HEK293 (cell line): ENCODE data around the gene HDAC1.

Source experiments
- CTCF ChIA-PET: fragments of 350-600 bp; formaldehyde crosslinking; extraction: SDS; loops from one replicate; lab custom pipeline; 2021; ENCODE audit warnings: antibody characterized with exemption; lab: Yijun Ruan, JAX
- POLR2A ChIA-PET: fragments of 300-600 bp; formaldehyde crosslinking; extraction: SDS; loops from one replicate; lab custom pipeline; 2020; ENCODE audit warnings: antibody characterized with exemption, inconsistent platforms; lab: Yijun Ruan, JAX
- H3K27ac ChIP-seq: fragments of 200-500 bp; sonication (Bioruptor generic); 2 replicates; pipeline ENCODE4 v1.5.1; 2014; ENCODE audit warnings: low read depth, low read length, control low read depth, inconsistent platforms; ENCODE audit errors: extremely low read depth
- H3K36me3 ChIP-seq, 2 experiments: fragments of 200-500 bp in 1 of 2; sonication (Bioruptor generic) in 1 of 2; 1 replicate in 1 of 2; 2 replicates in 1 of 2; pipeline ENCODE4 v1.5.1; 2014 to 2017; ENCODE audit warnings: inconsistent platforms in 2 of 2, low read length in 2 of 2; ENCODE audit not compliant: control insufficient read depth in 2 of 2, insufficient read depth in 1 of 2
- H3K4me1 ChIP-seq: fragments of 200-500 bp; sonication (Bioruptor generic); 2 replicates; pipeline ENCODE4 v1.5.1; 2014; ENCODE audit warnings: mild to moderate bottlenecking, low read length, inconsistent platforms; ENCODE audit not compliant: control insufficient read depth, insufficient read depth
- H3K4me3 ChIP-seq: 2 replicates; pipeline ENCODE4 v1.5.1; 2011; ENCODE audit warnings: low read depth, mild to moderate bottlenecking, control low read depth, low read length, moderate library complexity
- H3K9me3 ChIP-seq: fragments of 200-500 bp; sonication (Bioruptor generic); 2 replicates; pipeline ENCODE4 v1.5.1; 2014; ENCODE audit warnings: low read depth, low read length, inconsistent platforms; ENCODE audit not compliant: control insufficient read depth, insufficient read depth
- GLIS1 ChIP-seq: fragments of 450-650 bp; formaldehyde crosslinking; IDR thresholded peaks from 2 replicates; pipeline ENCODE4 v1.5.1; 2016; ENCODE audit warnings: missing biosample characterization, missing genetic modification characterization
- GLIS2 ChIP-seq: fragments of 450-650 bp; formaldehyde crosslinking; IDR thresholded peaks from 2 replicates; pipeline ENCODE4 v1.5.1; 2016; ENCODE audit warnings: missing biosample characterization, missing genetic modification characterization
- KLF8 ChIP-seq: fragments of 450-650 bp; formaldehyde crosslinking; IDR thresholded peaks from 2 replicates; pipeline ENCODE4 v1.5.1; 2016; ENCODE audit warnings: missing biosample characterization, missing genetic modification characterization
- RBAK ChIP-seq: fragments of 450-650 bp; formaldehyde crosslinking; IDR thresholded peaks from 2 replicates; pipeline ENCODE4 v1.5.1; 2016; ENCODE audit warnings: missing biosample characterization, missing genetic modification characterization
- ZEB2 ChIP-seq: fragments of 450-650 bp; formaldehyde crosslinking; IDR thresholded peaks from 2 replicates; pipeline ENCODE4 v1.5.1; 2016; ENCODE audit warnings: missing biosample characterization, missing genetic modification characterization
- ZFP37 ChIP-seq: fragments of 450-650 bp; formaldehyde crosslinking; IDR thresholded peaks from 2 replicates; pipeline ENCODE4 v1.5.1; 2016; ENCODE audit warnings: missing biosample characterization, missing genetic modification characterization
- ZNF544 ChIP-seq: fragments of 450-650 bp; formaldehyde crosslinking; IDR thresholded peaks from 2 replicates; pipeline ENCODE4 v1.5.0; 2017; ENCODE audit warnings: missing biosample characterization, missing genetic modification characterization
- ZNF610 ChIP-seq: fragments of 450-650 bp; formaldehyde crosslinking; IDR thresholded peaks from 2 replicates; pipeline ENCODE4 v1.5.1; 2016; ENCODE audit warnings: missing biosample characterization, missing genetic modification characterization, borderline replicate concordance
- ZNF629 ChIP-seq: fragments of 450-650 bp; formaldehyde crosslinking; IDR thresholded peaks from 2 replicates; pipeline ENCODE4 v1.5.1; 2017; ENCODE audit warnings: missing biosample characterization, missing genetic modification characterization
- ZSCAN23 ChIP-seq: fragments of 450-650 bp; formaldehyde crosslinking; IDR thresholded peaks from 2 replicates; pipeline ENCODE4 v1.5.1; 2016; ENCODE audit warnings: missing biosample characterization, missing genetic modification characterization
- TF ChIP-seq, protein P1 (sequence below): fragments of 450-650 bp; formaldehyde crosslinking; IDR thresholded peaks from 2 replicates; pipeline ENCODE4 v1.5.1; 2017; ENCODE audit warnings: missing biosample characterization, missing genetic modification characterization
- TF ChIP-seq, protein P2 (sequence below): fragments of 450-650 bp; formaldehyde crosslinking; IDR thresholded peaks from 2 replicates; pipeline ENCODE4 v1.5.1; 2017; ENCODE audit warnings: missing biosample characterization, missing genetic modification characterization
- TF ChIP-seq, protein P3 (sequence below): fragments of 450-650 bp; formaldehyde crosslinking; IDR thresholded peaks from 2 replicates; pipeline ENCODE4 v1.5.1; 2016; ENCODE audit warnings: missing biosample characterization, missing genetic modification characterization
- TF ChIP-seq, protein P4 (sequence below): fragments of 450-650 bp; formaldehyde crosslinking; IDR thresholded peaks from 2 replicates; pipeline ENCODE4 v1.5.1; 2016; ENCODE audit warnings: missing biosample characterization, missing genetic modification characterization, low read depth
- TF ChIP-seq, protein P5 (sequence below): fragments of 450-650 bp; formaldehyde crosslinking; IDR thresholded peaks from 2 replicates; pipeline ENCODE4 v1.5.1; 2017; ENCODE audit warnings: missing biosample characterization, mild to moderate bottlenecking, missing genetic modification characterization, moderate library complexity
- TF ChIP-seq, protein P6 (sequence below): fragments of 450-650 bp; formaldehyde crosslinking; IDR thresholded peaks from 2 replicates; pipeline ENCODE4 v1.5.1; 2016; ENCODE audit warnings: missing biosample characterization, missing genetic modification characterization, low read depth

Gene HDAC1

DNA sequence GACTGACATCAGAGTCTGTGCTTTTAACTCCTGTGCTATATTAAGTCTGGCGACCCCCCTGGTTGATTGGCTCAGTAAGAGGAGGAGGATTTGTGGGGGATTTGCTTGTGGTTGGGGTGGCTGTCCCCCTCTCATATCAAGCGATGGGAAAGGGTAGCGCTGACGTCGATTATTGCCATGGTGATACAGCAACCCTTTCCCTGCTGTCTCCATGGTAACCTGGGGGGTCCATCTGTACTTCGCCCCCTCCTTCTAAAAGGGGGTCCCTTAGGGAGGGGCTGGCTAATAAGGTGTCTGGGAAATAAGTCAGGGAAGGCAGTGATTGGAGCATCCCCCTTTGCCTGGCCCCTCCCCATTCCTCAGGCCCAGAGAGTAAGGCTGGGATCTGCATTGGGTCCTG, 65.7 kb downstream of the HDAC1 start:
- Histone ChIP-seq H3K4me3 (no peak overlapping the region), H3K4me1 (peaks cover 1% of the 10 kb centered on the region; the same call in 1 of the 2 replicates), H3K27ac (no peak overlapping the region), H3K9me3 (no peaks in the 10 kb centered on the region), H3K36me3 (peaks cover 0 to 81% of the 10 kb centered on the region in 2 experiments; a peak in 2 of 3 replicates)
- POLR2A ChIA-PET, result interaction anchor here (0.6 to 1.8 kb wide), 4 partner anchors 21 to 250 kb away, joined by 3 to 6 read pairs (median 5); partner anchors contain the start of genes BSDC1, HDAC1, KPNA6 and MARCKSL1
- CTCF ChIA-PET, result no interaction called here
- TF ChIP-seq, protein P1, sequence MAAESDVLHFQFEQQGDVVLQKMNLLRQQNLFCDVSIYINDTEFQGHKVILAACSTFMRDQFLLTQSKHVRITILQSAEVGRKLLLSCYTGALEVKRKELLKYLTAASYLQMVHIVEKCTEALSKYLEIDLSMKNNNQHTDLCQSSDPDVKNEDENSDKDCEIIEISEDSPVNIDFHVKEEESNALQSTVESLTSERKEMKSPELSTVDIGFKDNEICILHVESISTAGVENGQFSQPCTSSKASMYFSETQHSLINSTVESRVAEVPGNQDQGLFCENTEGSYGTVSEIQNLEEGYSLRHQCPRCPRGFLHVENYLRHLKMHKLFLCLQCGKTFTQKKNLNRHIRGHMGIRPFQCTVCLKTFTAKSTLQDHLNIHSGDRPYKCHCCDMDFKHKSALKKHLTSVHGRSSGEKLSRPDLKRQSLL, result no peak
- TF ChIP-seq, protein P2, sequence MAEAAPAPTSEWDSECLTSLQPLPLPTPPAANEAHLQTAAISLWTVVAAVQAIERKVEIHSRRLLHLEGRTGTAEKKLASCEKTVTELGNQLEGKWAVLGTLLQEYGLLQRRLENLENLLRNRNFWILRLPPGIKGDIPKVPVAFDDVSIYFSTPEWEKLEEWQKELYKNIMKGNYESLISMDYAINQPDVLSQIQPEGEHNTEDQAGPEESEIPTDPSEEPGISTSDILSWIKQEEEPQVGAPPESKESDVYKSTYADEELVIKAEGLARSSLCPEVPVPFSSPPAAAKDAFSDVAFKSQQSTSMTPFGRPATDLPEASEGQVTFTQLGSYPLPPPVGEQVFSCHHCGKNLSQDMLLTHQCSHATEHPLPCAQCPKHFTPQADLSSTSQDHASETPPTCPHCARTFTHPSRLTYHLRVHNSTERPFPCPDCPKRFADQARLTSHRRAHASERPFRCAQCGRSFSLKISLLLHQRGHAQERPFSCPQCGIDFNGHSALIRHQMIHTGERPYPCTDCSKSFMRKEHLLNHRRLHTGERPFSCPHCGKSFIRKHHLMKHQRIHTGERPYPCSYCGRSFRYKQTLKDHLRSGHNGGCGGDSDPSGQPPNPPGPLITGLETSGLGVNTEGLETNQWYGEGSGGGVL (tag by site-specific recombination), result peak; percentile 47; the same call in 1 of the 2 replicates
- TF ChIP-seq RBAK (tag by site-specific recombination), result no peak
- TF ChIP-seq, protein P3, sequence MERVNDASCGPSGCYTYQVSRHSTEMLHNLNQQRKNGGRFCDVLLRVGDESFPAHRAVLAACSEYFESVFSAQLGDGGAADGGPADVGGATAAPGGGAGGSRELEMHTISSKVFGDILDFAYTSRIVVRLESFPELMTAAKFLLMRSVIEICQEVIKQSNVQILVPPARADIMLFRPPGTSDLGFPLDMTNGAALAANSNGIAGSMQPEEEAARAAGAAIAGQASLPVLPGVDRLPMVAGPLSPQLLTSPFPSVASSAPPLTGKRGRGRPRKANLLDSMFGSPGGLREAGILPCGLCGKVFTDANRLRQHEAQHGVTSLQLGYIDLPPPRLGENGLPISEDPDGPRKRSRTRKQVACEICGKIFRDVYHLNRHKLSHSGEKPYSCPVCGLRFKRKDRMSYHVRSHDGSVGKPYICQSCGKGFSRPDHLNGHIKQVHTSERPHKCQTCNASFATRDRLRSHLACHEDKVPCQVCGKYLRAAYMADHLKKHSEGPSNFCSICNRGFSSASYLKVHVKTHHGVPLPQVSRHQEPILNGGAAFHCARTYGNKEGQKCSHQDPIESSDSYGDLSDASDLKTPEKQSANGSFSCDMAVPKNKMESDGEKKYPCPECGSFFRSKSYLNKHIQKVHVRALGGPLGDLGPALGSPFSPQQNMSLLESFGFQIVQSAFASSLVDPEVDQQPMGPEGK (tag by site-specific recombination), result peak; percentile 52
- TF ChIP-seq, protein P4, sequence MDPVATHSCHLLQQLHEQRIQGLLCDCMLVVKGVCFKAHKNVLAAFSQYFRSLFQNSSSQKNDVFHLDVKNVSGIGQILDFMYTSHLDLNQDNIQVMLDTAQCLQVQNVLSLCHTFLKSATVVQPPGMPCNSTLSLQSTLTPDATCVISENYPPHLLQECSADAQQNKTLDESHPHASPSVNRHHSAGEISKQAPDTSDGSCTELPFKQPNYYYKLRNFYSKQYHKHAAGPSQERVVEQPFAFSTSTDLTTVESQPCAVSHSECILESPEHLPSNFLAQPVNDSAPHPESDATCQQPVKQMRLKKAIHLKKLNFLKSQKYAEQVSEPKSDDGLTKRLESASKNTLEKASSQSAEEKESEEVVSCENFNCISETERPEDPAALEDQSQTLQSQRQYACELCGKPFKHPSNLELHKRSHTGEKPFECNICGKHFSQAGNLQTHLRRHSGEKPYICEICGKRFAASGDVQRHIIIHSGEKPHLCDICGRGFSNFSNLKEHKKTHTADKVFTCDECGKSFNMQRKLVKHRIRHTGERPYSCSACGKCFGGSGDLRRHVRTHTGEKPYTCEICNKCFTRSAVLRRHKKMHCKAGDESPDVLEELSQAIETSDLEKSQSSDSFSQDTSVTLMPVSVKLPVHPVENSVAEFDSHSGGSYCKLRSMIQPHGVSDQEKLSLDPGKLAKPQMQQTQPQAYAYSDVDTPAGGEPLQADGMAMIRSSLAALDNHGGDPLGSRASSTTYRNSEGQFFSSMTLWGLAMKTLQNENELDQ, result no peak
- TF ChIP-seq ZNF610 (tag by site-specific recombination), result no peak
- TF ChIP-seq KLF8, result no peak
- TF ChIP-seq ZFP37 (tag by site-specific recombination), result no peak
- no peak for TF ChIP-seq ZNF629
- TF ChIP-seq ZNF544, result no peak
- no peak for TF ChIP-seq ZEB2 (tag by site-specific recombination)
- no peak for TF ChIP-seq GLIS1 (tag by site-specific recombination)
- TF ChIP-seq, protein P5, sequence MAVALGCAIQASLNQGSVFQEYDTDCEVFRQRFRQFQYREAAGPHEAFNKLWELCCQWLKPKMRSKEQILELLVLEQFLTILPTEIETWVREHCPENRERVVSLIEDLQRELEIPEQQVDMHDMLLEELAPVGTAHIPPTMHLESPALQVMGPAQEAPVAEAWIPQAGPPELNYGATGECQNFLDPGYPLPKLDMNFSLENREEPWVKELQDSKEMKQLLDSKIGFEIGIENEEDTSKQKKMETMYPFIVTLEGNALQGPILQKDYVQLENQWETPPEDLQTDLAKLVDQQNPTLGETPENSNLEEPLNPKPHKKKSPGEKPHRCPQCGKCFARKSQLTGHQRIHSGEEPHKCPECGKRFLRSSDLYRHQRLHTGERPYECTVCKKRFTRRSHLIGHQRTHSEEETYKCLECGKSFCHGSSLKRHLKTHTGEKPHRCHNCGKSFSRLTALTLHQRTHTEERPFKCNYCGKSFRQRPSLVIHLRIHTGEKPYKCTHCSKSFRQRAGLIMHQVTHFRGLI, result no peak
- TF ChIP-seq ZSCAN23 (tag by site-specific recombination), result no peak
- TF ChIP-seq GLIS2 (tag by site-specific recombination), result peak; percentile 40
- TF ChIP-seq, protein P6, sequence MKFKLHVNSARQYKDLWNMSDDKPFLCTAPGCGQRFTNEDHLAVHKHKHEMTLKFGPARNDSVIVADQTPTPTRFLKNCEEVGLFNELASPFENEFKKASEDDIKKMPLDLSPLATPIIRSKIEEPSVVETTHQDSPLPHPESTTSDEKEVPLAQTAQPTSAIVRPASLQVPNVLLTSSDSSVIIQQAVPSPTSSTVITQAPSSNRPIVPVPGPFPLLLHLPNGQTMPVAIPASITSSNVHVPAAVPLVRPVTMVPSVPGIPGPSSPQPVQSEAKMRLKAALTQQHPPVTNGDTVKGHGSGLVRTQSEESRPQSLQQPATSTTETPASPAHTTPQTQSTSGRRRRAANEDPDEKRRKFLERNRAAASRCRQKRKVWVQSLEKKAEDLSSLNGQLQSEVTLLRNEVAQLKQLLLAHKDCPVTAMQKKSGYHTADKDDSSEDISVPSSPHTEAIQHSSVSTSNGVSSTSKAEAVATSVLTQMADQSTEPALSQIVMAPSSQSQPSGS (tag by site-specific recombination), result no peak
